Lung (tissue), 12 donors: ENCODE measurements around the gene NEURL4. TPM values are rescaled to one million over a fixed set of nuclear protein-coding genes. Genes with fewer than 3 reads are reported as not detected.
"Not testable (repeated sequence)": the region's sequence is repeated elsewhere in the genome, so short reads cannot be mapped to it uniquely, and the experiment has no call there.

Source experiments
- ATAC-seq: fragments of 200-7000 bp; cut with Tn5 transposase; one replicate; pipeline ENCODE4 v1.9.1; 2020; ENCODE audit warnings: moderate number of reproducible peaks; ENCODE audit not compliant: insufficient read depth, low FRiP score
- DNase-seq, 3 donors: peaks; one replicate each; pipeline ENCODE4 v3.0.0-alpha.2; 2013 to 2017
- H3K27ac ChIP-seq, 2 donors: one replicate each; pipeline ENCODE4 v1.5.1; 2013; ENCODE audit warnings: mild to moderate bottlenecking in 2 of 2, moderate library complexity in 2 of 2, control low read depth in 1 of 2, inconsistent platforms in 1 of 2, low read depth in 1 of 2, low read length in 1 of 2
- H3K27me3 ChIP-seq, 3 donors: one replicate each; pipeline ENCODE4 v1.5.1; 2013; ENCODE audit warnings: low read length in 2 of 3; ENCODE audit not compliant: control insufficient read depth in 3 of 3, insufficient read depth in 3 of 3
- H3K36me3 ChIP-seq, 4 donors: one replicate each; pipeline ENCODE4 v1.5.1; 2013; ENCODE audit warnings: low read length in 4 of 4, mild to moderate bottlenecking in 1 of 4, moderate library complexity in 1 of 4; ENCODE audit not compliant: control insufficient read depth in 4 of 4, insufficient read depth in 4 of 4
- H3K4me1 ChIP-seq, 5 donors: one replicate each; pipeline ENCODE4 v1.5.1; 2013; ENCODE audit warnings: low read length in 5 of 5, mild to moderate bottlenecking in 2 of 5, moderate library complexity in 1 of 5; ENCODE audit not compliant: control insufficient read depth in 5 of 5, insufficient read depth in 5 of 5
- H3K4me3 ChIP-seq: one replicate; pipeline ENCODE4 v1.5.1; 2013; ENCODE audit warnings: mild to moderate bottlenecking, control low read depth, moderate library complexity
- H3K9ac ChIP-seq, 2 donors: one replicate each; pipeline ENCODE4 v1.5.1; 2013; ENCODE audit warnings: low read length in 2 of 2, control low read depth in 1 of 2; ENCODE audit not compliant: insufficient read depth in 1 of 2
- H3K9me3 ChIP-seq, 4 donors: one replicate each; pipeline ENCODE4 v1.5.1; 2013; ENCODE audit warnings: low read length in 3 of 4, mild to moderate bottlenecking in 1 of 4, moderate library complexity in 1 of 4; ENCODE audit not compliant: control insufficient read depth in 4 of 4, insufficient read depth in 3 of 4
- CTCF ChIP-seq: IDR thresholded peaks from 2 replicates; pipeline ENCODE4 v1.5.1; 2012; ENCODE audit warnings: mild to moderate bottlenecking; ENCODE audit errors: control extremely low read depth, extremely low read depth
- WGBS, 2 donors: extraction: QIAGEN DNeasy Blood & Tissue Kit; methylation state at CpG; one replicate each; pipeline ENCODE4 v1.1.7; 2013; 5-methylcytosine and 5-hydroxymethylcytosine counted together
- polyA plus RNA-seq, 2 donors: library from polyadenylated mRNA; stranded (reverse); fragments of 200-250 nt; gene quantifications; one replicate each; pipeline ENCODE4 v1.2.1, GENCODE V29; 2013
- total RNA-seq, 2 donors: library from RNA; depleted of rRNA in 1 of 2; stranded (reverse); fragments of >200 nt in 1 of 2; gene quantifications; one replicate each; pipeline ENCODE4 v1.2.1, GENCODE V29; 2014 to 2021
- donor health status: control.
- donor health status: control.
- donor health status: Bipolar disorder and iron deficiency.
- donor health status: healthy.
- donor health status: DM: yes; HTN: yes; CAD: no.

The NEURL4 gene
- total and polyA plus RNA-seq, 4 donors = 17.3 to 33.9 (median 24.3) TPM

GRCh38 chr17:7340179-7340578 is 11.0 kb upstream of the NEURL4 start:
- Histone ChIP-seq H3K27ac (no peak overlapping the region), H3K4me1 (peaks cover 0 to 3% (median 0%) of the 10 kb centered on the region in 5 donors), H3K9me3 (no peaks in the 10 kb centered on the region), H3K4me3 (no peak overlapping the region), H3K36me3 (no peaks in the 10 kb centered on the region), H3K9ac (no peak overlapping the region), H3K27me3 (peaks cover 0 to 3% (median 0%) of the 10 kb centered on the region in 3 donors)
- TF ChIP-seq CTCF = no peak
- ATAC-seq (peak; percentile 13), DNase-seq (no peak)
- WGBS, 2 donors = 84 to 88% methylated on average over 2 of the region's 2 CpGs

GRCh38 chr17:7337600-7337999 is 8.5 kb upstream of the NEURL4 start:
- H3K27ac ChIP-seq, H3K4me3 ChIP-seq: not testable (repeated sequence)
- 46 to 57% methylated on average over 7 of the region's 7 CpGs for WGBS, 2 donors

GRCh38 chr17:7336240-7337175 is 7.4 kb upstream of the NEURL4 start, which contains the start of gene ACAP1:
Gene ACAP1 (plus strand): TSS chr17:7336529. CDS start chr17:7336735, 206 bp downstream.
- 21 to 34% methylated on average over 17 of the region's 17 CpGs for WGBS, 2 donors
- H3K4me1 ChIP-seq = peaks cover 0 to 3% (median 0%) of the 10 kb centered on the region in 5 donors
- no peak within 1 kb of the TSS for H3K9ac ChIP-seq
- no peaks in the 10 kb centered on the region for H3K36me3 ChIP-seq
- ATAC-seq (peak; percentile 50), DNase-seq (no peak)
- peak within 1 kb of the TSS in 1 of 2 donors; percentile 45 for H3K27ac ChIP-seq
- TF ChIP-seq CTCF = no peak
- no peaks in the 10 kb centered on the region for H3K9me3 ChIP-seq
- peak within 1 kb of the TSS; percentile 32 for H3K4me3 ChIP-seq
- H3K27me3 ChIP-seq = peaks cover 0 to 3% (median 0%) of the 10 kb centered on the region in 3 donors

More at GRCh38 chr17:7337600-7337999, 8.5 kb upstream of the NEURL4 start:
- not testable (repeated sequence) for H3K4me1 ChIP-seq, H3K36me3 ChIP-seq, H3K27me3 ChIP-seq, DNase-seq, H3K9ac ChIP-seq, ATAC-seq, H3K9me3 ChIP-seq

GRCh38 chr17:7335765-7336164 is 6.6 kb upstream of the NEURL4 start:
- H3K4me1 ChIP-seq, H3K9ac ChIP-seq, H3K9me3 ChIP-seq, DNase-seq, H3K27me3 ChIP-seq, H3K36me3 ChIP-seq, H3K4me3 ChIP-seq, H3K27ac ChIP-seq, ATAC-seq: not testable (repeated sequence)
- 83 to 85% methylated on average over 13 of the region's 13 CpGs for WGBS, 2 donors
